HepG2 (cell line): ENCODE measurements around the gene STN1. TPM values are rescaled to one million over a fixed set of nuclear protein-coding genes. Genes with fewer than 3 reads are reported as not detected.

Experiments used
- BORCS8-MEF2B ChIP-seq: sonication (generic); formaldehyde crosslinking; IDR thresholded peaks from 2 replicates; pipeline ENCODE4 v1.8.0; 2022; ENCODE audit warnings: mild to moderate bottlenecking, missing genetic modification reagents
- DR1 ChIP-seq: sonication (generic); formaldehyde crosslinking; IDR thresholded peaks from 2 replicates; pipeline ENCODE4 v1.8.0; 2021; ENCODE audit warnings: mild to moderate bottlenecking, missing genetic modification reagents, inconsistent platforms
- E2F1 ChIP-seq: sonication (generic); formaldehyde crosslinking; IDR thresholded peaks from 2 replicates; pipeline ENCODE4 v1.5.0; 2020; ENCODE audit warnings: missing genetic modification reagents
- RFXAP ChIP-seq: sonication (generic); formaldehyde crosslinking; IDR thresholded peaks from 2 replicates; pipeline ENCODE4 v1.4.0; 2020; ENCODE audit warnings: missing genetic modification reagents, borderline replicate concordance
- SALL1 ChIP-seq: sonication (generic); formaldehyde crosslinking; IDR thresholded peaks from 2 replicates; pipeline ENCODE4 v1.8.0; 2022; ENCODE audit warnings: mild to moderate bottlenecking, missing genetic modification reagents
- SNAPC5 ChIP-seq: sonication (generic); formaldehyde crosslinking; IDR thresholded peaks from 2 replicates; pipeline ENCODE4 v1.8.1; 2023; ENCODE audit warnings: mild to moderate bottlenecking, missing genetic modification reagents, borderline replicate concordance
- SNRNP70 ChIP-seq: fragments of 200-400 bp; formaldehyde crosslinking; IDR thresholded peaks from 2 replicates; pipeline ENCODE4 v1.6.1; 2017; ENCODE audit warnings: mild to moderate bottlenecking, low read depth, low read length, moderate library complexity
- ZBTB1 ChIP-seq: sonication (generic); formaldehyde crosslinking; IDR thresholded peaks from 2 replicates; pipeline ENCODE4 v1.4.0; 2020; ENCODE audit warnings: missing genetic modification reagents, borderline replicate concordance
- ZHX1 ChIP-seq: sonication (generic); formaldehyde crosslinking; IDR thresholded peaks from 2 replicates; pipeline ENCODE4 v1.8.1; 2022; ENCODE audit warnings: low read depth, mild to moderate bottlenecking, missing genetic modification reagents
- ZNF276 ChIP-seq: sonication (generic); formaldehyde crosslinking; IDR thresholded peaks from 2 replicates; pipeline ENCODE4 v1.4.0; 2020; ENCODE audit warnings: mild to moderate bottlenecking, low read depth, missing genetic modification reagents
- ZNF629 ChIP-seq: sonication (generic); formaldehyde crosslinking; conservative IDR thresholded peaks from 2 replicates; pipeline ENCODE4 v1.5.0; 2020; ENCODE audit warnings: missing genetic modification reagents
- ZNF724P ChIP-seq: sonication (generic); formaldehyde crosslinking; IDR thresholded peaks from 2 replicates; pipeline ENCODE4 v1.8.0; 2022; ENCODE audit warnings: missing genetic modification reagents, borderline replicate concordance
- ZNF792 ChIP-seq: IDR thresholded peaks from 2 replicates; pipeline ENCODE4 v1.6.1; 2016
- ZSCAN31 ChIP-seq: sonication (generic); formaldehyde crosslinking; IDR thresholded peaks from 2 replicates; pipeline ENCODE4 v1.5.0; 2020; ENCODE audit warnings: low read depth, mild to moderate bottlenecking, missing genetic modification reagents
- polyA plus RNA-seq, 8 experiments: library from polyadenylated mRNA; depleted of rRNA in 3 of 8; stranded (reverse) in 7 of 8; unstranded in 1 of 8; fragments of >200 nt; fragmentation: Illumina TruSeq in 4 of 8; extraction: Trizol in 4 of 8; gene quantifications; 2 replicates each; pipeline versions ENCODE4 v1.2.1 to v1.2.3, GENCODE V29; 2011 to 2016; ENCODE audit warnings: low read depth in 4 of 8, missing spikeins in 1 of 8, mixed read lengths in 1 of 8; ENCODE audit not compliant: insufficient read depth in 1 of 8
- total RNA-seq, 5 experiments: library from RNA; depleted of rRNA; stranded (reverse); fragments of >200 nt; fragmentation: Illumina TruSeq; extraction: Trizol; gene quantifications; 2 replicates each; pipeline ENCODE4 v1.2.3, GENCODE V29; 2016; ENCODE audit warnings: low read depth in 1 of 5
- TF ChIP-seq, protein P1 (sequence below): sonication (generic); formaldehyde crosslinking; IDR thresholded peaks from 2 replicates; pipeline ENCODE4 v1.5.0; 2020; ENCODE audit warnings: missing genetic modification reagents
- TF ChIP-seq, protein P2 (sequence below): sonication (generic); formaldehyde crosslinking; IDR thresholded peaks from 2 replicates; pipeline ENCODE4 v1.4.0; 2020; ENCODE audit warnings: missing genetic modification reagents
- TF ChIP-seq, protein P3 (sequence below): sonication (generic); formaldehyde crosslinking; IDR thresholded peaks from 2 replicates; pipeline ENCODE4 v1.4.0; 2020; ENCODE audit warnings: mild to moderate bottlenecking, missing genetic modification reagents
- TF ChIP-seq, protein P4 (sequence below): sonication (generic); formaldehyde crosslinking; IDR thresholded peaks from 2 replicates; pipeline ENCODE4 v1.4.0; 2020; ENCODE audit warnings: mild to moderate bottlenecking, low read depth, missing genetic modification reagents

The STN1 gene
- total and polyA plus RNA-seq, 2 of the 13 experiments (the other 11 are each of a cell fraction or from before 2014, with no cell fraction given), result 17.6 to 22.7 TPM

GRCh38 chr10:103918053-103918846 is at the start of gene STN1 (continued):
- no peak for TF ChIP-seq SNRNP70
- TF ChIP-seq, protein P1, sequence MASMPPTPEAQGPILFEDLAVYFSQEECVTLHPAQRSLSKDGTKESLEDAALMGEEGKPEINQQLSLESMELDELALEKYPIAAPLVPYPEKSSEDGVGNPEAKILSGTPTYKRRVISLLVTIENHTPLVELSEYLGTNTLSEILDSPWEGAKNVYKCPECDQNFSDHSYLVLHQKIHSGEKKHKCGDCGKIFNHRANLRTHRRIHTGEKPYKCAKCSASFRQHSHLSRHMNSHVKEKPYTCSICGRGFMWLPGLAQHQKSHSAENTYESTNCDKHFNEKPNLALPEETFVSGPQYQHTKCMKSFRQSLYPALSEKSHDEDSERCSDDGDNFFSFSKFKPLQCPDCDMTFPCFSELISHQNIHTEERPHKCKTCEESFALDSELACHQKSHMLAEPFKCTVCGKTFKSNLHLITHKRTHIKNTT, result no peak
- peak; percentile 14; the same call in 1 of the 2 replicates for TF ChIP-seq ZNF629 (CRISPR knock-in tag)
- TF ChIP-seq, protein P2, sequence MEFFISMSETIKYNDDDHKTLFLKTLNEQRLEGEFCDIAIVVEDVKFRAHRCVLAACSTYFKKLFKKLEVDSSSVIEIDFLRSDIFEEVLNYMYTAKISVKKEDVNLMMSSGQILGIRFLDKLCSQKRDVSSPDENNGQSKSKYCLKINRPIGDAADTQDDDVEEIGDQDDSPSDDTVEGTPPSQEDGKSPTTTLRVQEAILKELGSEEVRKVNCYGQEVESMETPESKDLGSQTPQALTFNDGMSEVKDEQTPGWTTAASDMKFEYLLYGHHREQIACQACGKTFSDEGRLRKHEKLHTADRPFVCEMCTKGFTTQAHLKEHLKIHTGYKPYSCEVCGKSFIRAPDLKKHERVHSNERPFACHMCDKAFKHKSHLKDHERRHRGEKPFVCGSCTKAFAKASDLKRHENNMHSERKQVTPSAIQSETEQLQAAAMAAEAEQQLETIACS, result 0 out of 2 replicates have a peak, but pooled peaks have one; percentile 22
- no peak for TF ChIP-seq ZNF276
- peak; percentile 61; the same call in 1 of the 2 replicates for TF ChIP-seq DR1 (CRISPR knock-in tag)
- TF ChIP-seq RFXAP, result peak; percentile 76; the same call in 1 of the 2 replicates
- TF ChIP-seq BORCS8-MEF2B, result no peak
- 0 out of 2 replicates have a peak, but pooled peaks have one; percentile 73 for TF ChIP-seq E2F1
- peak; percentile 71; the same call in 1 of the 2 replicates for TF ChIP-seq ZNF724P (CRISPR knock-in tag)
- TF ChIP-seq ZSCAN31 (CRISPR knock-in tag), result peak; percentile 26; the same call in 1 of the 2 replicates
- TF ChIP-seq, protein P3, sequence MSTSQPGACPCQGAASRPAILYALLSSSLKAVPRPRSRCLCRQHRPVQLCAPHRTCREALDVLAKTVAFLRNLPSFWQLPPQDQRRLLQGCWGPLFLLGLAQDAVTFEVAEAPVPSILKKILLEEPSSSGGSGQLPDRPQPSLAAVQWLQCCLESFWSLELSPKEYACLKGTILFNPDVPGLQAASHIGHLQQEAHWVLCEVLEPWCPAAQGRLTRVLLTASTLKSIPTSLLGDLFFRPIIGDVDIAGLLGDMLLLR (CRISPR knock-in tag), result no peak; the same call in 1 of the 2 replicates
- no peak for TF ChIP-seq ZBTB1 (CRISPR knock-in tag)
- no peak for TF ChIP-seq ZHX1 (CRISPR knock-in tag)
- 0 out of 2 replicates have a peak, but pooled peaks have one; percentile 40 for TF ChIP-seq ZNF792
- TF ChIP-seq, protein P4, sequence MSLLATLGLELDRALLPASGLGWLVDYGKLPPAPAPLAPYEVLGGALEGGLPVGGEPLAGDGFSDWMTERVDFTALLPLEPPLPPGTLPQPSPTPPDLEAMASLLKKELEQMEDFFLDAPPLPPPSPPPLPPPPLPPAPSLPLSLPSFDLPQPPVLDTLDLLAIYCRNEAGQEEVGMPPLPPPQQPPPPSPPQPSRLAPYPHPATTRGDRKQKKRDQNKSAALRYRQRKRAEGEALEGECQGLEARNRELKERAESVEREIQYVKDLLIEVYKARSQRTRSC (CRISPR knock-in tag), result 0 out of 2 replicates have a peak, but pooled peaks have one; percentile 41
- peak; percentile 91 for TF ChIP-seq SALL1 (CRISPR knock-in tag)
- TF ChIP-seq SNAPC5 (CRISPR knock-in tag), result no peak
